ENCODE data around the gene PTPRM.

GRCh38 chr18:8322486-8322885 is 755.4 kb downstream of the PTPRM start:
- TF ChIP-seq, protein P1, sequence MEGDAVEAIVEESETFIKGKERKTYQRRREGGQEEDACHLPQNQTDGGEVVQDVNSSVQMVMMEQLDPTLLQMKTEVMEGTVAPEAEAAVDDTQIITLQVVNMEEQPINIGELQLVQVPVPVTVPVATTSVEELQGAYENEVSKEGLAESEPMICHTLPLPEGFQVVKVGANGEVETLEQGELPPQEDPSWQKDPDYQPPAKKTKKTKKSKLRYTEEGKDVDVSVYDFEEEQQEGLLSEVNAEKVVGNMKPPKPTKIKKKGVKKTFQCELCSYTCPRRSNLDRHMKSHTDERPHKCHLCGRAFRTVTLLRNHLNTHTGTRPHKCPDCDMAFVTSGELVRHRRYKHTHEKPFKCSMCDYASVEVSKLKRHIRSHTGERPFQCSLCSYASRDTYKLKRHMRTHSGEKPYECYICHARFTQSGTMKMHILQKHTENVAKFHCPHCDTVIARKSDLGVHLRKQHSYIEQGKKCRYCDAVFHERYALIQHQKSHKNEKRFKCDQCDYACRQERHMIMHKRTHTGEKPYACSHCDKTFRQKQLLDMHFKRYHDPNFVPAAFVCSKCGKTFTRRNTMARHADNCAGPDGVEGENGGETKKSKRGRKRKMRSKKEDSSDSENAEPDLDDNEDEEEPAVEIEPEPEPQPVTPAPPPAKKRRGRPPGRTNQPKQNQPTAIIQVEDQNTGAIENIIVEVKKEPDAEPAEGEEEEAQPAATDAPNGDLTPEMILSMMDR (conservative IDR thresholded peaks at IDR 0.05; ENCODE audit: low read depth, low read length) = no peak
- TF ChIP-seq EZH2 (IDR thresholded peaks at IDR 0.05; ENCODE audit: low read length, unreplicated experiment) = no peak
- TF ChIP-seq EZH2phosphoT487 (IDR thresholded peaks at IDR 0.05; ENCODE audit: borderline replicate concordance, low read length) = no peak
